OCI-LY1 (cell line): Measurements from ENCODE around the gene HIPK4.

ENCODE experiments used
- CTCF ChIP-seq: fragments of 200-600 bp; sonication (generic), shearing (Covaris generic); IDR thresholded peaks from 2 replicates; pipeline ENCODE4 v1.5.1; 2017; ENCODE audit warnings: mild to moderate bottlenecking, antibody characterized with exemption, low read length, moderate library complexity, mixed read lengths
- EZH2 ChIP-seq: fragments of 200-600 bp; sonication (generic), shearing (Covaris generic); IDR thresholded peaks from 2 replicates; pipeline ENCODE4 v1.8.0; 2017; ENCODE audit warnings: borderline replicate concordance, mixed run types, mild to moderate bottlenecking, antibody characterized with exemption, low read length, moderate library complexity, mixed read lengths

GRCh38 chr19:40389404-40390083 lies 437 bp downstream of the HIPK4 start:
- TF ChIP-seq CTCF (no peak), EZH2 (no peak)
